Activated CD4-positive, alpha-beta T cell treated with anti-CD3 and anti-CD28 coated beads, Interleukin-2, amount 10 ng/mL, durations not matched to agents 7 days and 5 days (primary cell): ENCODE data around the gene KLK5. TPM values are rescaled to one million over a fixed set of nuclear protein-coding genes. Genes with fewer than 3 reads are reported as not detected.

Experiments
- CTCF ChIA-PET: fragments of 350-600 bp; sonication (Branson Sonifier 250); formaldehyde crosslinking; loops from one replicate; lab custom pipeline; 2021; ENCODE audit warnings: antibody characterized with exemption; lab: Charles Lee
- POLR2A ChIA-PET: fragments of 350-600 bp; sonication (Branson Sonifier 250); formaldehyde crosslinking; loops from one replicate; lab custom pipeline; 2021; ENCODE audit warnings: antibody characterized with exemption; lab: Charles Lee
- DNase-seq: peaks from one replicate; pipeline ENCODE4 v3.0.0-alpha.2; 2020
- H3K27ac Mint-ChIP-seq: one replicate; pipeline ENCODE4 v1.8.0; 2021; ENCODE audit warnings: mild to moderate bottlenecking, moderate library complexity, mixed read lengths
- H3K27me3 Mint-ChIP-seq: one replicate; pipeline ENCODE4 v1.8.0; 2021; ENCODE audit warnings: mixed read lengths
- H3K36me3 Mint-ChIP-seq: one replicate; pipeline ENCODE4 v1.8.0; 2021; ENCODE audit warnings: low read depth, mixed read lengths
- H3K4me1 Mint-ChIP-seq: one replicate; pipeline ENCODE4 v1.8.0; 2021; ENCODE audit warnings: mixed read lengths
- H3K4me3 Mint-ChIP-seq: one replicate; pipeline ENCODE4 v1.8.0; 2021; ENCODE audit warnings: mild to moderate bottlenecking, moderate library complexity, mixed read lengths
- H3K9me3 Mint-ChIP-seq: one replicate; pipeline ENCODE4 v1.8.0; 2021; ENCODE audit warnings: mixed read lengths
- total RNA-seq, 2 experiments: library from RNA; stranded (reverse); gene quantifications; one replicate each; pipeline ENCODE4 v1.2.3, GENCODE V29; 2021

The KLK5 gene
- total RNA-seq, 2 experiments from 2014 or later: not detected

DNA sequence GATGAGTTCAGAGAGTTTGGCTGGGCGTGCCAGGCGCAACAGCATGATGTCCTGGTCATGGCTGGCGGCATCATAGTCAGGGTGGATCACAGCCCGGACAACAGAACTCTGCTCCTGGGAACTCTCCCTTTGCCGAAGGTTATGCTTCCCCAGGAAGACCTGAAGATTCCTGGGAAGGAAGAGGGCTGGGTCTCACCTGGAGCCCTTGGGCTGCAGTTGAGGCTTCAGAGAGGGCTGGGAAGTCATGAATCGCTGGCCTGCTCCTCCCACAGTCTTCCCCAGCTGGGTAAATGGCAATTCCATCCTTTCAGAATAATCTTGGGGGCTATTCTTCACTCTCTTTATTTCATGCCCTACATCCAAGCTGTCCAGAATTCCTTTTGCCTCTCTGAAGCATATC, 10.5 kb upstream of the KLK5 start:
- POLR2A ChIA-PET: no interaction called here
- Mint-ChIP-seq H3K36me3 (no peaks in the 10 kb centered on the region), H3K27ac (no peak overlapping the region), H3K27me3 (peaks cover 2% of the 10 kb centered on the region), H3K4me1 (no peaks in the 10 kb centered on the region), H3K4me3 (no peak overlapping the region), H3K9me3 (peaks cover 14% of the 10 kb centered on the region)
- DNase-seq: no peak
- CTCF ChIA-PET: interaction anchor here (0.6 kb wide), 1 partner anchor 370 kb away, joined by 4 read pairs; no protein-coding TSS in a partner anchor

DNA sequence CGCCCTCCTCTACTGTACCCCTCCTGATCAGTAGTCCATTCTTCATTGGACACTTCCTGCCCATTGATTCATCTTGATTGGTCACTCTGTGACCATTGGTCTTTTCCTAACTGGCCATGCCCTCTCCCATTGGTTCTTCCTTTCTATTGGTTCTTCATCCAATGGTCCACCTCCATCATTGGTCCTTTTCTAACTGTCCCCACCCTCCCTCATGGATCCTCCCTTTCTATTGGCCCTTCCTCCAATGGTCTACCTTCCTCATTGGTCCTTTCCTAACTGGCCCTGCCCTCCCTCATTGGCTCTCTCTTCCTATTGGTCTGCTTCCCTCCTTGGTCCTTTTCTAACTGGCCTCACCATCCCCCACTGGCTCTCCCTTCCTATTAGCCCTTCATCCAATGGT, 9.4 kb upstream of the KLK5 start:
- Mint-ChIP-seq H3K36me3 (no peaks in the 10 kb centered on the region), H3K4me3 (no peak overlapping the region), H3K27ac (no peak overlapping the region), H3K27me3 (peaks cover 2% of the 10 kb centered on the region), H3K4me1 (no peaks in the 10 kb centered on the region), H3K9me3 (peaks cover 14% of the 10 kb centered on the region)
- POLR2A ChIA-PET: no interaction called here
- CTCF ChIA-PET: no interaction called here
- no peak for DNase-seq

DNA sequence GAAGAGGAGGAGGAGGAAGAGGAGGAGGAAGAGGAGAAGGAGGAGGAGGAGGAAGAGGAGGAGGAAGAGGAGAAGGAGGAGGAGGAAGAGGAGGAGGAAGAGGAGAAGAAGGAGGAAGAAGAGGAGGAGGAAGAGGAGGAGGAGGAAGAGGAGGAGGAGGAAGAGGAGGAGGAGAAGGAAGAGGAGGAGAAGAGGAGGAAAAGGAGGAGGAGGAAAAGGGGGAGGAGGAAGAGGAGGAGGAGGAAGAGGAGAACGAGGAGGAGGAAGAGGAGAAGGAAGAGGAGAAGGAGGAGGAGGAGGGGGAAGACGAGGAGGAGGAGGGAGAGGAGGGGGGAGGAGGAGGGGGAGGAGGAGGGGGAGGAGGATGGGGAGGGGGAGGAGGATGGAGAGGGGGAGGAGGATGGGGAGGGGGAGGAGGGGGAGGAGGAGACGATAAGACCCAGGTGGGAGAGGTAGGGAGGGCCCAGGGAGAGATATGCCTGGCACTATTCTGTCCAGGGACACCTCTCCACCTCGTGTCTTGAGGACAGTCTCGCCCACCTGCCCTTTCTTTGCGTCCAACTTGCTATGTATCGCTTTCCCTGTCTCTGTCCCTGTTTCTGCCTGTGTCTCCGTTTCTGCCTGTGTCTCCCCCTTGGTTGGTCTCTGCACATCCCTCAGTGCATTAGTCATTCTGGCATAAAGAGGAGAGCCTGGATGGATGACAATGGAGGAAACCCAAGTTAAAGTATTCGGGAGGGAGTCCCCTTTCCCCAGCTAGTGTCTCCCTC, 7.1 kb upstream of the KLK5 start:
- H3K4me3 Mint-ChIP-seq: no peak overlapping the region
- H3K27ac Mint-ChIP-seq: no peak overlapping the region
- peaks cover 14% of the 10 kb centered on the region for H3K9me3 Mint-ChIP-seq
- peaks cover 2% of the 10 kb centered on the region for H3K27me3 Mint-ChIP-seq
- no peak for DNase-seq
- H3K36me3 Mint-ChIP-seq: no peaks in the 10 kb centered on the region
- ChIA-PET POLR2A (no interaction called here), CTCF (no interaction called here)
- H3K4me1 Mint-ChIP-seq: no peaks in the 10 kb centered on the region

DNA sequence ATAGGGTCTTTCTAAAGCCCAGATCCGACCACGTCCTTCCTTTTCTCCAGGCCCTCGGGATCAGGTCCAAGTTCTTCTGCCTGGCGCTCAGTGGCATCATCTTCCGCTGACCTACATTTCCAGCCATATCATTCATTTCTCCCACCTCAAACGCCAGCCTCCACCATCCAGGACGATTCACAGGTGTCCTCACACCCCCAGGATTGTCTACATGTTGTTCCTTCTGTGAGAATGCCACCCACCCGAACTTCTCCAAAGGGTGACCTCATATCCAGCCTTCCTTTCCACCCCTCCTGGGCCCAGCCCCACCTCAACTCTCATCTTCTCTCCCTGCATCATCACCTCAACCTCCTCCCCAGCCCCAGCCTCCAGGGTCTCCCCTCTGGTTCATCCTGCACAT, 4.7 kb upstream of the KLK5 start:
- Mint-ChIP-seq H3K4me3 (no peak overlapping the region), H3K27ac (no peak overlapping the region), H3K9me3 (peaks cover 9% of the 10 kb centered on the region), H3K4me1 (no peaks in the 10 kb centered on the region), H3K36me3 (no peaks in the 10 kb centered on the region), H3K27me3 (peaks cover 3% of the 10 kb centered on the region)
- DNase-seq: no peak
- ChIA-PET POLR2A (no interaction called here), CTCF (no interaction called here)

DNA sequence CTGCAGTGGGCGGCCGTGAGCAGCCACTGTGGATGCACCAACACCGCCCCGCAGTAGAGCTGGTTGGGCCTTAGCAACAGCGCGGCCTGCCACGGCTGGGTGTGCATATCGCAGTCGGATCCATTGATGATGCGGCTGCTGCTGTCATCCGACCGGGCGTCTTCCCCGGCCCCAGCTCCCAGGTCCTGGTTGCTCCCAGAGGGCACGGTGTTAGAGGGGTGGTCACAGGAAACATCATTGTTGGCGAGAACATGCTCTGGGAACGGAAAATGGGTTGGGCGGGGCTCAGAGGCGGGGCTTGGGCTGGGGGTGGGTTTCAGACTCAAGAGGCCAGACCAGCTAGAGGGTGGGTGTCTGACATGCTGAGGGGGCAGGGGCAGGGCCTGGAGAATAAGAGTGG, 3.0 kb downstream of the KLK5 start:
- Mint-ChIP-seq H3K36me3 (no peaks in the 10 kb centered on the region), H3K4me1 (no peaks in the 10 kb centered on the region), H3K27ac (no peak overlapping the region), H3K27me3 (peaks cover 7% of the 10 kb centered on the region), H3K9me3 (no peaks in the 10 kb centered on the region), H3K4me3 (no peak overlapping the region)
- DNase-seq: no peak
- ChIA-PET POLR2A (no interaction called here), CTCF (no interaction called here)

DNA sequence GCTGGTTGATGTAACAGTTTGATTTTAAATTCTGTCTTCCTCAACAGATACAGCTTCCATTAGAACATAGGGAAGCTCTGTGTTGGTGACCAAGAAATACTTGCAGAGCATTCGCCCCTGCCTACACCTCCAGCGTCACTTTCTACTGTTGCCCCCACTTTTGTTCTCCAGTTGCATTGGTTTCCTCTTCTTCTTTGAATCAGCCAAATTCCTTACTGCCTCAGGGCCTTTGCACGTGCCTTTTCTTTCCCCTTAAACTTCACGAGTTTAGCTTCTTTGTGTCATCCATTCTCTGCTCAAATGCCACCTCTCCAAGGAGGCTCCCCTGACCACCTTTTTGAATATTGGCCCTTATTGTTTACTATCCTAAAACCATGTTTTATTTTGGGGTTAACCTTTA, 5.7 kb downstream of the KLK5 start:
- H3K27ac Mint-ChIP-seq: no peak overlapping the region
- no peaks in the 10 kb centered on the region for H3K9me3 Mint-ChIP-seq
- ChIA-PET POLR2A (no interaction called here), CTCF (interaction anchor here (0.5 kb wide), 2 partner anchors 25 to 489 kb away, joined by 3 read pairs; no protein-coding TSS in a partner anchor)
- no peaks in the 10 kb centered on the region for H3K36me3 Mint-ChIP-seq
- H3K27me3 Mint-ChIP-seq: peaks cover 6% of the 10 kb centered on the region
- DNase-seq: no peak
- H3K4me3 Mint-ChIP-seq: no peak overlapping the region
- no peaks in the 10 kb centered on the region for H3K4me1 Mint-ChIP-seq

DNA sequence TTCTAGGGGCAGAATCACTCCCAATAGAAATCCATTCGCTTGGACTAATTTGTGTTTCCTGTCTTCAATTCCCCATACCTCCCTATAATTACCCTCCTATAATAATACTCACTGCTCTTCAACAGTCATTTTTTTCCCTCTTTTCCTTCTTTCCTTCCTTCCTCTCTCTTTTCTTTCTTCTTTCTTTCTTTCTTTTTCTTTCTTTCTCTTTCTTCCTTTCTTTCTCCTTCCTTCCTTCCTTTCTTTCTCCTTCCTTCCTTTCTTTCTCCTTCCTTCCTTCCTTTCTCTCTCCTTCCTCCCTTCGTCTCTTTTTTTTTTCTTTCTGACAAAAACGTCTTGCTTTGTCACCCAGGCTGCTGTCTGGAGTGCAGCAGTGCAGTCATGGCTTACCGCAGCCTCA, 8.0 kb downstream of the KLK5 start:
- Mint-ChIP-seq H3K27me3 (peaks cover 6% of the 10 kb centered on the region), H3K36me3 (no peaks in the 10 kb centered on the region), H3K4me3 (no peak overlapping the region), H3K27ac (no peak overlapping the region), H3K4me1 (no peaks in the 10 kb centered on the region), H3K9me3 (no peaks in the 10 kb centered on the region)
- ChIA-PET POLR2A (no interaction called here), CTCF (no interaction called here)
- DNase-seq: no peak

DNA sequence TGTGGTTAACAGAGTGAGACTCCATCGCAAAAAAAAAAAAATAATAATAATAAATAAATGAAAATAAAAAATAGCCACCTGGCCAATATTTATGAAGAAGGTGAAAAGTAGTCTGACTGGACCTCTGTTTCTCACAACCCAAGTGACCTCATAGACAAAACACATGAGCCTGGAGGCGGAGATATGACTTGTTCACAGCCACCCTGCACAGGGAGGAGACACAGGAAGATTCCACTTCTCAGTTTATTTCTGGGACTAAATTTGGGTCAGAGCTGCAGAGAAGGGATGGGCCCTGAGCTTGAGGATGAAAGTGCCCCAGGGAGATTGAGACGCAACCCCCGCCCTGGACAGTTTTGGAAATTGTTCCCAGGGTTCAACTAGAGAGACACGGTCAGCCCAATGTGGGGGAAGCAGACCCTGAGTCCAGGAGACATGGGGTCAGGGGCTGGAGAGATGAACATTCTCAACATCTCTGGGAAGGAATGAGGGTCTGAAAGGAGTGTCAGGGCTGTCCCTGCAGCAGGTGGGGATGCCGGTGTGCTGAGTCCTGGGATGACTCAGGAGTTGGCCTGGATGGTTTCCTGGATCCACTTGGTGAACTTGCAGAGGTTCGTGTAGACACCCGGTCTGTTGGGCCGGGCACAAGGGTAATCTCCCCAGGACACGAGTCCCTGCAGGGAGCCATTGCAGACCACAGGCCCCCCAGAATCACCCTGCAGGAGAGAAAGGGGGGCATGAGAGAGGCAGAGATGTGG, 9.6 kb downstream of the KLK5 start:
- peaks cover 6% of the 10 kb centered on the region for H3K27me3 Mint-ChIP-seq
- H3K9me3 Mint-ChIP-seq: peaks cover 2% of the 10 kb centered on the region
- POLR2A ChIA-PET: no interaction called here
- H3K4me3 Mint-ChIP-seq: no peak overlapping the region
- DNase-seq: no peak
- no peaks in the 10 kb centered on the region for H3K4me1 Mint-ChIP-seq
- CTCF ChIA-PET: no interaction called here
- no peak overlapping the region for H3K27ac Mint-ChIP-seq
- H3K36me3 Mint-ChIP-seq: no peaks in the 10 kb centered on the region

DNA sequence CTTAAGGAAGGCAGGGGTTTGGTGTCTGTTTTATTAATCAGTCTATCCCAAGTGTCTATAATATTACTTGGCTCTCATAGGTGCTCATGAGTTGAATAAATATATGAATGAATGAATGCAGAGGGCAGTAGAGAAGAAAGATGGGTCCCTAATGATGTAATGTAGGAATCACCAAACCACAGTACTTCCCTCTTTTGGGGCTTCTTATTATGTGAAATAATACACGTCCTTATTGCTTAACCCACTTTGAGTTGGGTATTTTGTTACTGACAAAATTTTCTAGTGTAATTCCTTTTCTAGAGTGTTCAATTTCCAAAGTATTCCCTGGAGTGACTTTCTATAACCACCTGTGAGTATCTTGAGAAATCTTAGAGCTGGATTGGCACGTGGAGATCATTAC, 13.2 kb downstream of the KLK5 start:
- H3K27ac Mint-ChIP-seq: no peak overlapping the region
- POLR2A ChIA-PET: no interaction called here
- H3K4me3 Mint-ChIP-seq: no peak overlapping the region
- H3K36me3 Mint-ChIP-seq: no peaks in the 10 kb centered on the region
- no peaks in the 10 kb centered on the region for H3K4me1 Mint-ChIP-seq
- H3K9me3 Mint-ChIP-seq: peaks cover 2% of the 10 kb centered on the region
- CTCF ChIA-PET: interaction anchor here (0.6 to 0.9 kb wide), 2 partner anchors 18 to 77 kb away, joined by 3 to 4 read pairs; no protein-coding TSS in a partner anchor
- H3K27me3 Mint-ChIP-seq: no peaks in the 10 kb centered on the region
- DNase-seq: no peak

DNA sequence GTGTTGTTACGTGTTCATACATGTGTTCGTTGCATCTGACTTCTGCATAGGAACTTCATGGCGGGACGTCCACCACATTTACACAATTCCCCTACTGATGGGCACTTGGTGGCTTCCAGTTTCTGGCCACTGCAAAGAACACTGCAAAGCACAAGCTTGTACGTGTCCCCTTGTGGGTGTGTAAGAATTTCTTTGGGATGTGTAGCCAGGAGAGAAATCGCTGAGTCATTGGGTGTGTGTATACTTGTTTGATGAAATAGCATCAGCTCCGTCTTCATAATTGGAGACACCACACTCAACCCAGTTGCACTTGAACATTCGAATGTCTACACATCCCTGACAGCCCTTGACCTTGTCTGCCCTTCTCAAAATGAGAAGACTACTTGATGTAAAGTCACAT, 19.2 kb downstream of the KLK5 start:
- peaks cover 4% of the 10 kb centered on the region for H3K4me1 Mint-ChIP-seq
- no peak for DNase-seq
- no peaks in the 10 kb centered on the region for H3K9me3 Mint-ChIP-seq
- no peak overlapping the region for H3K4me3 Mint-ChIP-seq
- H3K27me3 Mint-ChIP-seq: peaks cover 13% of the 10 kb centered on the region
- POLR2A ChIA-PET: no interaction called here
- no peak overlapping the region for H3K27ac Mint-ChIP-seq
- CTCF ChIA-PET: interaction anchor here (1.2 kb wide), 1 partner anchor 163 kb away, joined by 4 read pairs; no protein-coding TSS in a partner anchor
- no peaks in the 10 kb centered on the region for H3K36me3 Mint-ChIP-seq

DNA sequence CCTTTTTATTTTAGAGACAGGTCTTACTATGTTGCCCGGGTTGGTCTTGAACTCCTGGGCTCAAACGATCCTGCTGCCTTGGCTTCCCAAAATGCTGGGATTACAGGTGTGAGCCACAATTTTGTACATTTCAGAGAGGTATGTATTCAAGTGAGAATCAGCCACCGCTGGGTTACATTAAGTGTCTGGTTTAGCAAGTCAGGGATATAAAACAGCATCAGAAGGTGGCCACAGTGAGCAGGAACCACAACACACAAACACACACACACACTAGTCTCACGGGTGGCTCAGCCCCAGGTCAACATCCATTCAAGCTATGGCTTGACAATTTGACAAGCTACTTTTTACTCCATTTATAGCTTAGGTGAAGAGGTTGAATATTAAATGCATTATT, 20.2 kb downstream of the KLK5 start:
- H3K9me3 Mint-ChIP-seq: no peaks in the 10 kb centered on the region
- H3K27ac Mint-ChIP-seq: no peak overlapping the region
- no peak overlapping the region for H3K4me3 Mint-ChIP-seq
- POLR2A ChIA-PET: interaction anchor here (0.5 kb wide), 1 partner anchor 1269 kb away, joined by 3 read pairs; no protein-coding TSS in a partner anchor
- H3K27me3 Mint-ChIP-seq: peaks cover 13% of the 10 kb centered on the region
- CTCF ChIA-PET: interaction anchor here (1.2 kb wide), 1 partner anchor 164 kb away, joined by 4 read pairs; no protein-coding TSS in a partner anchor
- no peaks in the 10 kb centered on the region for H3K36me3 Mint-ChIP-seq
- no peak for DNase-seq
- peaks cover 4% of the 10 kb centered on the region for H3K4me1 Mint-ChIP-seq

DNA sequence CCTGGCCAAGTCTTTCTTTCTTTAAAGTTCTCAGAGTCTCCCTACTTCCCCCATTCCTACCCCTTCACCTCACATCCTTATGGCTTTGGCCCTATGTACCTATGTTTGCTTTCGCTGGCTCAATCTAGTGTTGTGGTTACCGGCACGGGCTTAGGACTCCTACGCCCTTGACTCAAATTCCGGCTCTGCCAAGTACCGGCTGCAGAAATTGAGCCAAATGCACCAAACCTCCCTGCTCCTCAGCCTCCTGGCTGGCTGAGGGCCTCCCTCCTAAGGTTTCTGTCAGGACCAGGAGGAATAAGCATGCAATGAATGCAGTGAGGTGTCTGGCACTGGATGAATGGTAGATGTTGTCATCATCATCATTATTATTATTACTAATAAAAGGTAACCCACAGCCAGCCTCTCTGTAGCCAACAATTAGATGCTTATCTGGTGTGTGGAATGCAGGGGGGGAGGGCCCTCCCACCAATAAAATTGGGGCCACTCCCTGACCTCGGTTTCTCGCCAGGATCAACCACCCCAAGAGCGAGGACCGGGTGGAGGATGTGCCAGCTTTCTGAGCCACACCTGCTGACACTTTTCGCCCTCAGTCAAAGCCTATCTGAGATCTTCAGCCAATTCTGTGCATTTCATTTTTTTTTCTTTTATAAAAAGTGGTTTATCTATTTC, 20.7 kb downstream of the KLK5 start:
- ChIA-PET POLR2A (interaction anchor here (0.5 kb wide), 1 partner anchor 1269 kb away, joined by 3 read pairs; no protein-coding TSS in a partner anchor), CTCF (interaction anchor here (1.2 kb wide), 1 partner anchor 165 kb away, joined by 4 read pairs; no protein-coding TSS in a partner anchor)
- Mint-ChIP-seq H3K36me3 (no peaks in the 10 kb centered on the region), H3K27ac (no peak overlapping the region), H3K27me3 (peaks cover 13% of the 10 kb centered on the region), H3K4me1 (peaks cover 4% of the 10 kb centered on the region), H3K4me3 (no peak overlapping the region), H3K9me3 (no peaks in the 10 kb centered on the region)
- DNase-seq: no peak

DNA sequence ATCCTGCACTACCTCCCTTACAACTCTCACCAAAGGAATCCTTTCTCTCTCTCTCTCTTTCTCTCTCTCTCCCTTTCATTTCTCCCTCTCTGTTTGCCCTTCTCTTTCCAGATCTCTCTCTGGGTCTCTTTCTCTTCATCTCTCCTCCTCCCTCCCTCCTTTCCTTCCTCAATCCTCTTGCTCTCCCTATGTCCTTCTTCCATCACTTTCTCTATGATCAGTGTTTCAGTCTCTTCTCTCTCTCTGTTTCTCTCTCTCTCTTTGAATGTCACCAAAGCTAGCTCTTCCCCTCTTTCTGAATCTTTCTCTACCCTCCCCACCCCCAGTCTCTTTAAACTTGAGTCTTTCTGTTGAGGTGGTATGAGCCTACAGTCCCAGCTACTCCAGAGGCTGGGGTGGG, 21.8 kb downstream of the KLK5 start:
- ChIA-PET CTCF (no interaction called here), POLR2A (no interaction called here)
- DNase-seq: no peak
- Mint-ChIP-seq H3K27ac (no peak overlapping the region), H3K4me3 (no peak overlapping the region), H3K9me3 (no peaks in the 10 kb centered on the region), H3K27me3 (peaks cover 13% of the 10 kb centered on the region), H3K4me1 (peaks cover 4% of the 10 kb centered on the region), H3K36me3 (no peaks in the 10 kb centered on the region)
